DMS114 treated with DMSO at 0.1 percent for 48 hours (cell line): ENCODE measurements around the gene NSD1.
"Not testable (repeated sequence)": the region's sequence is repeated elsewhere in the genome, so short reads cannot be mapped to it uniquely, and the experiment has no call there.

Source experiments
- DNase-seq: peaks from one replicate; lab custom pipeline; 2025; ENCODE audit not compliant: unreplicated experiment; lab: John Stamatoyannopoulos, UW

Gene NSD1

DNA sequence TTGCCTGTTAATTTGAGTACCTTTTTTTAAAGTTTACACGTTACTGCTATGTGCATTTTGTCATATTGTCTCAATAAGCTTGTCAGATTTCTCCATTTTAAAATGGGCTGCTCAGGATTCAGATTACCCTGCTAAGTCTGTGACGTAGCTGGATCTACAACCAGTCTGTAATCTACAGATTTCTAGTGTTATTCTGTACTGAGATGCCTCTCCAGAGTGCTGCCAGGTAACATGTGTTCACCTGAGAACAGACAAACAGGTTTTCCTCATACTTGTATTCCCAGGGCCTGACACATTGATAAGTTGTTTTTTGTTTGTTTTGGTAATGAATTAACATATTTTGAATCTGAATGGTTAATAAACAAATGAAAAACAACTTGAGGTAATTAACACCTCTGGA lies 154.6 kb downstream of the NSD1 start:
- DNase-seq = no peak

DNA sequence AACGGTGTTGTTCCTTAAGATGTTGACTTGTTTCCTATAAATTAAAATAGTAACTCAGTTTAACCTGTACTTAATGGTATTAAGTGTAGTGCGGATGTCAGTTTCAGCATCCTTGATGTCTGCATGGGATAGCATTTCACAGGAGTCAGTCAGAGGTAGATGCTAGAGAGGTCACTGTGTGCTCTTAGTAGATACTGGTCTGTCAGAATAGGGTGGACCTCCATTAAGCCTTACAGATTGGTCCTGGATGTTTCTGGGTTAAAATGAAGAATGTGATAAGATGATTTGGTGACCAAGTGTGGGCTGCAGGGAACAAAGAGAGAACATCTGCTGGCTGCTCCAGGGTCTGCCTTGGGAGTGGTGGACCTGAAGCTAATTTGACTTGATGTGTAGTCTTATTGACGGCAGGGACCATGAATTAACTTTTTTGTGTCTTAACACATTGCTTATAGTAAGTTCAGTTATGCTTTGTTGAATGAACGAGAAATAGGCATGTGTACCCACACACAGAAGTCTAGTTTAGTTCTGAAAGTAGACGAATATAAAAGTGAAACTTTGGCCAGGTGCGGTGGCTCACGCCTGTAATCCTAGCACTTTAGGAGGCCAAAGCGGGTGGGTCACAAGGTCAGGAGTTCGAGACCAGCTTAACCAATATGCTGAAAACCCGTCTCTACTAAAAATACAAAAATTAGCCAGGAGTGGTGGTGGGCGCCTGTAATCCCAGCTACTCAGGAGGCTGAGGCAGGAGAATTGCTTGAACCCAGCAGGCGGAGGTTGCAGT lies 157.4 kb downstream of the NSD1 start:
- no peak for DNase-seq

DNA sequence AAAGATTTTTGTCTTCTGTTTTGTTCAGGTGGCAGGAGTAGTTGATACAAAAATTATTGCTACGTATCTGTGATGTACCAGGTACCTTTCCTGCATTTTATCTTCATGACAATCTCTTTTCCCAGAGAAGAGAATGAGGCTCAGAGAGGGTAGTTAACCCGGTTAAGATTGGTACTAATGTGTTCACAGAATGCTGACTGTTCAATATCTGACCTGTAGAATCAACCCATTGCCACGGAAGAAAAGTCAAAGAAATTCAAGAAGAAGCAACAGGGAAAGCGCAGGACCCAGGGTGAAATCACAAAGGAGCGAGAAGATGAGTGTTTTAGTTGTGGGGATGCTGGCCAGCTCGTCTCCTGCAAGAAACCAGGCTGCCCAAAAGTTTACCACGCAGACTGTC lies 158.2 kb downstream of the NSD1 start:
- DNase-seq = no peak

DNA sequence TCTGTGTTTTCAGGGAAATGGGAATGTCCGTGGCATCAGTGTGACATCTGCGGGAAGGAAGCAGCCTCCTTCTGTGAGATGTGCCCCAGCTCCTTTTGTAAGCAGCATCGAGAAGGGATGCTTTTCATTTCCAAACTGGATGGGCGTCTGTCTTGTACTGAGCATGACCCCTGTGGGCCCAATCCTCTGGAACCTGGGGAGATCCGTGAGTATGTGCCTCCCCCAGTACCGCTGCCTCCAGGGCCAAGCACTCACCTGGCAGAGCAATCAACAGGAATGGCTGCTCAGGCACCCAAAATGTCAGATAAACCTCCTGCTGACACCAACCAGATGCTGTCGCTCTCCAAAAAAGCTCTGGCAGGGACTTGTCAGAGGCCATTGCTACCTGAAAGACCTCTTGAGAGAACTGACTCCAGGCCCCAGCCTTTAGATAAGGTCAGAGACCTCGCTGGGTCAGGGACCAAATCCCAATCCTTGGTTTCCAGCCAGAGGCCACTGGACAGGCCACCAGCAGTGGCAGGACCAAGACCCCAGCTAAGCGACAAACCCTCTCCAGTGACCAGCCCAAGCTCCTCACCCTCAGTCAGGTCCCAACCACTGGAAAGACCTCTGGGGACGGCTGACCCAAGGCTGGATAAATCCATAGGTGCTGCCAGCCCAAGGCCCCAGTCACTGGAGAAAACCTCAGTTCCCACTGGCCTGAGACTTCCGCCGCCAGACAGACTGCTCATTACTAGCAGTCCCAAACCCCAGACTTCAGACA lies 160.4 kb downstream of the NSD1 start:
- no peak for DNase-seq

- DNase-seq = no peak
Observed at GRCh38 chr5:177294632-177295031, 161.1 kb downstream of the NSD1 start.

GRCh38 chr5:177295924-177296323 lies 162.4 kb downstream of the NSD1 start:
- DNase-seq = no peak

DNA sequence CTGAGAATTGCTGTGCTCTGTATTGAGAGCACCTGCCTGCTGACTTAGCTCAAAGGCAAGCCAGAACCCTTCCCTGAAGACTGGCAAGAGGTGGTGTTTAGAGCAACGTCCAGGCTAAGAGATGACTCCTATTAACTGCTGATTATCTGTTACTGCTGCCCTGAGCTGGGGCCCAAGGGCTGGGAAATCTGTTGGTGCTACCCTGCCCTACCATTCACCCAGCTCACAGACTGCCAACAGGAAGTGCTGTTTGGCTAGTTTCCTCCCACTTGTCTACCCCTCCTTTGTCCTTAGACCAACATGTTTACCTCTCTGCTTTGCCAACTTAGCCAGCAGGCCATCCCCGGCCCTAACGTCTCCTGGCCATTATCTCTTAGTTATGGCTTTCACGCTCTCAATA lies 163.0 kb downstream of the NSD1 start:
- no peak for DNase-seq

DNA sequence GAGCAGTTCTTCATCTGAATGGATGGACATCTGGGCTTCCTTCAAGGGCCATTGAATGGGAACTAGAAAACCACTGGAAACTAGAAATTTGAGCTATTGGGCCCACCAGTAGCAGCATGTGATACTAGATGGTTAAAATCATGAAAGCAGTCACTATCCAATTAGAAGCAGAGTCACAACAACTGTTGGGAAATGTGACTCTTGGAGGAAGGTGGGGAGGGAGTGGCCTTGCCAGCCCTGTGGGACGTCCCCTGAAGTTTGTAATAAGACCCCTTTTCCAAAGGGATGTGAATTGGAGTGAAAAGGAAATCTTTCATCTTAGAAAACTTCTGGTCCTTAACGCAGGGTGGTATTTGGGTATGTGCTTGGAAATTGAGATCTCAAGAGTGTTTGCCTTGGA lies 164.3 kb downstream of the NSD1 start:
- DNase-seq = no peak

DNA sequence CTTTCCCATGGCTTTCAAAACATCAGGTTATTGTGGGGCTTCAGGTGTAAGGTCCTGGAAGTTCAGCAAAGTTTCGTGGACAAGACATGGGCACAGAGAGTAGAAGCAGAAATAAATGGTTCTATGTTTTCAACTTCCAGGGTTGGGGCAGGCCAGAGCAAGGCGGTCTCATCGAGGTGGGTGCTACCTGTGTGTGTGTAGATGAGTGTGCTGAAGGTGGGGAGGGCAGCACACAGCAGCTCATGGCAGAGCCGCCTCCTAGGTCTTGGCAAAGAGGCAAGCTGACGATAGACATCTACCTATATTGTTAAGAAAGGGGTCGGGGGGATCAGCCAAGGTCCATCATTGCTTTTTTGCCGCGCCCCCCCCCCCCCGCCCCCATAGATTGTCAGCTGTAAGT lies 166.1 kb downstream of the NSD1 start:
- DNase-seq = no peak

GRCh38 chr5:177300236-177300880 lies 166.8 kb downstream of the NSD1 start:
- peak; percentile 73 for DNase-seq

GRCh38 chr5:177300951-177301350 lies 167.4 kb downstream of the NSD1 start:
- DNase-seq = no peak

GRCh38 chr5:177301503-177302165 lies 168.1 kb downstream of the NSD1 start:
- DNase-seq = no peak

GRCh38 chr5:177302354-177303110 lies 169.0 kb downstream of the NSD1 start:
- DNase-seq = no peak

GRCh38 chr5:177303121-177303924 lies 169.8 kb downstream of the NSD1 start, which contains the start of the genes PRELID1 and RAB24:
Gene PRELID1, plus strand, starts transcription at chr5:177303799. Its CDS starts 187 bp downstream, at chr5:177303986.
Gene RAB24, minus strand, starts transcription at chr5:177303719. Its CDS starts 431 bp downstream, at chr5:177303288.
- peak; percentile 54 for DNase-seq

DNA sequence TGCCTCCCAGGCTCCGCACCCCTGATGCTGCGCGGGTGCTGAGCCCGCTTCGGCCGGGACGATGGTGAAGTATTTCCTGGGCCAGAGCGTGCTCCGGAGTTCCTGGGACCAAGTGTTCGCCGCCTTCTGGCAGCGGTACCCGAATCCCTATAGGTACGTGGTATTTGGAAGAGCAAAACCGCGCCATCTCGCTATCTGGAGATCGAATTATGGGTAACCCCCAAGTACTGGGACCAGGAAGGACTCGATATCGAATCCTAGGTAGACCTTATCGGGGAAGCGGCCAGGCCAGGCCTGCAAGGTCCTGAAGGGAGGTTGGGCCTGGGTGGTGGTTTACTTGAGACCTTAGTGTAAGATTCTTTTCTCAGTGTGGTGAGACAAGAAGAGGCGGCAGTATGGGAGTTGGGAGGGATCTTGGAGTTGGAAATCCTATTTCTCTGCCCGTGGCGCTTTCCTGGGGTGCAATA lies 170.4 kb downstream of the NSD1 start:
- no peak for DNase-seq

GRCh38 chr5:177304392-177305119 lies 171.0 kb downstream of the NSD1 start:
- no peak for DNase-seq

- not testable (repeated sequence) for DNase-seq
Observed at GRCh38 chr5:177306103-177306640, 172.6 kb downstream of the NSD1 start.

- no peak for DNase-seq
Observed at GRCh38 chr5:177306674-177307543, 173.3 kb downstream of the NSD1 start.
